ENCODE results near the gene LAMA1.

Gene LAMA1

GRCh38 chr18:7025194-7025593 is 92.4 kb downstream of the LAMA1 start:
- H3K9ac ChIP-seq (ENCODE audit: low read depth, low read length, poor library complexity), result no peak overlapping the region
- no peak overlapping the region for H4K91ac ChIP-seq (ENCODE audit: low read depth, low read length, poor library complexity)
- no peak overlapping the region for H3K27ac ChIP-seq (replicated peaks; ENCODE audit: low read length)
- no CpG with 5 or more reads among the region's 6 CpGs for WGBS, 2 donors (ENCODE audit: extremely low coverage in 2 of 2, insufficient read length in 2 of 2, insufficient replicate concordance in 1 of 2)
- no peak overlapping the region for H3K4me2 ChIP-seq (ENCODE audit: insufficient read depth, low read length, poor library complexity, severe bottlenecking)
- no peak overlapping the region for H3K4ac ChIP-seq (ENCODE audit: low read length)
- no peak overlapping the region for H4K8ac ChIP-seq (ENCODE audit: low read depth, low read length)
- H3K4me3 ChIP-seq (ENCODE audit: low read length in 2 of 2), result peak overlapping the region in 1 of 2 donors; percentile 51
- no peak overlapping the region for H3K18ac ChIP-seq (ENCODE audit: low read length)
- H3K36me3 ChIP-seq (replicated peaks in 1 of 2; ENCODE audit: control insufficient read depth in 2 of 2, insufficient read depth in 2 of 2, low read length in 2 of 2), result peaks cover 43 to 96% of the 10 kb centered on the region in 2 donors
- no peaks in the 10 kb centered on the region for H3K79me1 ChIP-seq (ENCODE audit: low read depth, low read length)
- DNase-seq (ENCODE audit: low spot score), result no peak
- no peaks in the 10 kb centered on the region for H3K4me1 ChIP-seq (ENCODE audit: control insufficient read depth in 2 of 2, insufficient read depth in 1 of 2, low read depth in 1 of 2, low read length in 2 of 2)
- H2BK120ac ChIP-seq (ENCODE audit: low read depth, low read length), result no peak overlapping the region
- no peak overlapping the region for H2BK5ac ChIP-seq (ENCODE audit: low read length)
- H3K9me3 ChIP-seq (replicated peaks in 1 of 2; ENCODE audit: control insufficient read depth in 2 of 2, insufficient read depth in 1 of 2, low read depth in 1 of 2, low read length in 2 of 2), result peaks cover 0 to 2% of the 10 kb centered on the region in 2 donors
- no peak overlapping the region for H2AK5ac ChIP-seq (ENCODE audit: low read depth, low read length)
- no peak overlapping the region for H2AFZ ChIP-seq (ENCODE audit: low read length)
- H2BK15ac ChIP-seq (ENCODE audit: low read length), result no peak overlapping the region
- H3K23ac ChIP-seq (ENCODE audit: low read depth, low read length, poor library complexity), result peak overlapping the region; percentile 6
- no peaks in the 10 kb centered on the region for H3K27me3 ChIP-seq (ENCODE audit: control insufficient read depth in 3 of 3, insufficient read depth in 3 of 3, low read depth in 1 of 3, low read length in 3 of 3)
- H3K14ac ChIP-seq (ENCODE audit: low read length), result no peak overlapping the region
- no peak overlapping the region for H2BK12ac ChIP-seq (ENCODE audit: low read length)

DNA sequence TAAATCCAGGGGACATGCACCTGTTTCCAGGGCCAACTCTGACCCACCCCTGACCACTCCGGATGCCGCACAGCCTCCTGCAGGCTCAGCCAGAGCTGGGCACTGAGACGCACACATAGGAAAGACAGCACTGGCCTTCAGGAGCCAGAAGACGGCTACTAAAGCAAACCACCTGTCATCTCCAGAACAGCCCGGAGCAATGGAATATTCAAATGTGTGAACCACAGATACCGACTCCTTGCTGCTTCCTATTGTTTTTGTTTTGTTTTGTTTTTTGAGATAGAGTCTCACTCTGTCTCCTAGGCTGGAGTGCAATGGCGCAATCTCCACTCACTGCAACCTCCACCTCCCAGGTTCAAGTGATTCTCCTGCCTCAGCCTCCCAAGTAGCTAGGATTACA is 94.0 kb downstream of the LAMA1 start:
- DNase-seq (ENCODE audit: low spot score), result no peak
- H3K18ac ChIP-seq (ENCODE audit: low read length), result no peak overlapping the region
- peaks cover 47 to 93% of the 10 kb centered on the region in 2 donors for H3K36me3 ChIP-seq (replicated peaks in 1 of 2; ENCODE audit: control insufficient read depth in 2 of 2, insufficient read depth in 2 of 2, low read length in 2 of 2)
- H2BK5ac ChIP-seq (ENCODE audit: low read length), result no peak overlapping the region
- no CpG with 5 or more reads among the region's 7 CpGs for WGBS, 2 donors (ENCODE audit: extremely low coverage in 2 of 2, insufficient read length in 2 of 2, insufficient replicate concordance in 1 of 2)
- no peak overlapping the region for H3K9ac ChIP-seq (ENCODE audit: low read depth, low read length, poor library complexity)
- H3K9me3 ChIP-seq (replicated peaks in 1 of 2; ENCODE audit: control insufficient read depth in 2 of 2, insufficient read depth in 1 of 2, low read depth in 1 of 2, low read length in 2 of 2), result peaks cover 0 to 2% of the 10 kb centered on the region in 2 donors
- H2BK15ac ChIP-seq (ENCODE audit: low read length), result no peak overlapping the region
- no peak overlapping the region for H4K8ac ChIP-seq (ENCODE audit: low read depth, low read length)
- no peak overlapping the region for H3K14ac ChIP-seq (ENCODE audit: low read length)
- H3K27me3 ChIP-seq (ENCODE audit: control insufficient read depth in 3 of 3, insufficient read depth in 3 of 3, low read depth in 1 of 3, low read length in 3 of 3), result no peaks in the 10 kb centered on the region
- no peak overlapping the region for H2BK120ac ChIP-seq (ENCODE audit: low read depth, low read length)
- H3K4me2 ChIP-seq (ENCODE audit: insufficient read depth, low read length, poor library complexity, severe bottlenecking), result no peak overlapping the region
- H3K4ac ChIP-seq (ENCODE audit: low read length), result no peak overlapping the region
- no peaks in the 10 kb centered on the region for H3K4me1 ChIP-seq (ENCODE audit: control insufficient read depth in 2 of 2, insufficient read depth in 1 of 2, low read depth in 1 of 2, low read length in 2 of 2)
- no peak overlapping the region for H3K23ac ChIP-seq (ENCODE audit: low read depth, low read length, poor library complexity)
- no peak overlapping the region for H2AK5ac ChIP-seq (ENCODE audit: low read depth, low read length)
- no peak overlapping the region for H2AFZ ChIP-seq (ENCODE audit: low read length)
- H3K27ac ChIP-seq (replicated peaks; ENCODE audit: low read length), result no peak overlapping the region
- no peak overlapping the region for H3K4me3 ChIP-seq (ENCODE audit: low read length in 2 of 2)
- H2BK12ac ChIP-seq (ENCODE audit: low read length), result no peak overlapping the region
- H3K79me1 ChIP-seq (ENCODE audit: low read depth, low read length), result no peaks in the 10 kb centered on the region
- H4K91ac ChIP-seq (ENCODE audit: low read depth, low read length, poor library complexity), result no peak overlapping the region

GRCh38 chr18:7023063-7023580 is 94.5 kb downstream of the LAMA1 start:
- no peak overlapping the region for H2AK5ac ChIP-seq (ENCODE audit: low read depth, low read length)
- WGBS, 2 donors (ENCODE audit: extremely low coverage in 2 of 2, insufficient read length in 2 of 2, insufficient replicate concordance in 1 of 2), result no CpG with 5 or more reads among the region's 19 CpGs
- H3K4ac ChIP-seq (ENCODE audit: low read length), result peak overlapping the region; percentile 71
- no peaks in the 10 kb centered on the region for H3K79me1 ChIP-seq (ENCODE audit: low read depth, low read length)
- H3K4me1 ChIP-seq (ENCODE audit: control insufficient read depth in 2 of 2, insufficient read depth in 1 of 2, low read depth in 1 of 2, low read length in 2 of 2), result no peaks in the 10 kb centered on the region
- H2BK120ac ChIP-seq (ENCODE audit: low read depth, low read length), result no peak overlapping the region
- H3K23ac ChIP-seq (ENCODE audit: low read depth, low read length, poor library complexity), result no peak overlapping the region
- H3K14ac ChIP-seq (ENCODE audit: low read length), result no peak overlapping the region
- H3K4me2 ChIP-seq (ENCODE audit: insufficient read depth, low read length, poor library complexity, severe bottlenecking), result no peak overlapping the region
- H3K4me3 ChIP-seq (ENCODE audit: low read length in 2 of 2), result no peak overlapping the region
- no peak overlapping the region for H4K91ac ChIP-seq (ENCODE audit: low read depth, low read length, poor library complexity)
- H3K27ac ChIP-seq (replicated peaks; ENCODE audit: low read length), result no peak overlapping the region
- H3K9me3 ChIP-seq (replicated peaks in 1 of 2; ENCODE audit: control insufficient read depth in 2 of 2, insufficient read depth in 1 of 2, low read depth in 1 of 2, low read length in 2 of 2), result peaks cover 0 to 2% of the 10 kb centered on the region in 2 donors
- H2BK12ac ChIP-seq (ENCODE audit: low read length), result no peak overlapping the region
- H3K27me3 ChIP-seq (ENCODE audit: control insufficient read depth in 3 of 3, insufficient read depth in 3 of 3, low read depth in 1 of 3, low read length in 3 of 3), result no peaks in the 10 kb centered on the region
- no peak overlapping the region for H4K8ac ChIP-seq (ENCODE audit: low read depth, low read length)
- H3K18ac ChIP-seq (ENCODE audit: low read length), result no peak overlapping the region
- DNase-seq (ENCODE audit: low spot score), result no peak
- H3K9ac ChIP-seq (ENCODE audit: low read depth, low read length, poor library complexity), result no peak overlapping the region
- no peak overlapping the region for H2AFZ ChIP-seq (ENCODE audit: low read length)
- peaks cover 47 to 90% of the 10 kb centered on the region in 2 donors for H3K36me3 ChIP-seq (replicated peaks in 1 of 2; ENCODE audit: control insufficient read depth in 2 of 2, insufficient read depth in 2 of 2, low read length in 2 of 2)
- no peak overlapping the region for H2BK5ac ChIP-seq (ENCODE audit: low read length)
- H2BK15ac ChIP-seq (ENCODE audit: low read length), result no peak overlapping the region

DNA sequence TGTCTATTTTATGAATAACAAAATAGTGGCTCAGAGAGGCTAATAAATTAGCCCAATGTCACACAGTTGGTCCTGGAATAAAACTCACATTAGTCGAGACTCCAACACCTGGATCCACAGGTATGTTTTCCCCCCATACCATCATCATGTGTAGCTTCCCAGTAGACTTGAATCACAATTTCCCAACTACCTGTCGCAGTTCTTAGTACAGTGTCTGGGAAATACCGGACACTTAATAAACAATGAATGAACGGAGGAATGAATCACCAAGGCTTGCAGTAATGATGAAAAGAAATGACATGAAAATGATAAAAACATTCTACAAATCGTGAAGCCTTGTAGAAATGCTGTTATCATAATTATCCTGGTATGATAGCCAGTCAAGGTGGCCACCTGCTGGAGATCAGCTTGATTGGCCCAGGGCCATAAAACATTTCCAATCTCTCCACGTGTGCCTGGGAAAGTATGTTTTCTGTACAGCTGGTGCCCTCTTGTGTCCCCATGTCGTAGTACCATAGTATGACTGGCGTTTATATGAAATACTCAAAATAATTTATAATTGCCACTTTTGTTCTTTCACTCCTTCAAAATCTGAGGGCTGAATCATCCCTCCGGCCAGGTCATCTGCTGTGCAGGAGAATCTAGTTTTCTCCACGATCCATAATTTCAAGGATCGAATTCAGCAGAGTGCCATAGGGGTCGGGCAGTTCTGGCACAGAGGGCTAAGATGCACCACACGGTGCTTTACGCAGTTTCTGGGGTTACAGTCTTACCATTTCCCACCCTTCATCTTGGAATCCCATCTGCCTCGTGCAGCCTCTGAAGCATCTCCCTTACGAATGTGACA is 95.4 kb downstream of the LAMA1 start:
- Histone ChIP-seq H3K4ac (ENCODE audit: low read length) (no peak overlapping the region), H3K14ac (ENCODE audit: low read length) (no peak overlapping the region), H3K36me3 (replicated peaks in 1 of 2; ENCODE audit: control insufficient read depth in 2 of 2, insufficient read depth in 2 of 2, low read length in 2 of 2) (peaks cover 47 to 89% of the 10 kb centered on the region in 2 donors), H4K91ac (ENCODE audit: low read depth, low read length, poor library complexity) (no peak overlapping the region), H3K27ac (replicated peaks; ENCODE audit: low read length) (no peak overlapping the region), H2AFZ (ENCODE audit: low read length) (no peak overlapping the region), H3K27me3 (ENCODE audit: control insufficient read depth in 3 of 3, insufficient read depth in 3 of 3, low read depth in 1 of 3, low read length in 3 of 3) (no peaks in the 10 kb centered on the region), H2BK15ac (ENCODE audit: low read length) (no peak overlapping the region), H3K18ac (ENCODE audit: low read length) (no peak overlapping the region), H3K23ac (ENCODE audit: low read depth, low read length, poor library complexity) (no peak overlapping the region), H3K9me3 (replicated peaks in 1 of 2; ENCODE audit: control insufficient read depth in 2 of 2, insufficient read depth in 1 of 2, low read depth in 1 of 2, low read length in 2 of 2) (peaks cover 0 to 2% of the 10 kb centered on the region in 2 donors), H2AK5ac (ENCODE audit: low read depth, low read length) (no peak overlapping the region), H3K4me1 (ENCODE audit: control insufficient read depth in 2 of 2, insufficient read depth in 1 of 2, low read depth in 1 of 2, low read length in 2 of 2) (no peaks in the 10 kb centered on the region), H2BK120ac (ENCODE audit: low read depth, low read length) (no peak overlapping the region), H3K4me3 (ENCODE audit: low read length in 2 of 2) (no peak overlapping the region), H2BK12ac (ENCODE audit: low read length) (no peak overlapping the region), H3K79me1 (ENCODE audit: low read depth, low read length) (no peaks in the 10 kb centered on the region), H2BK5ac (ENCODE audit: low read length) (no peak overlapping the region), H3K4me2 (ENCODE audit: insufficient read depth, low read length, poor library complexity, severe bottlenecking) (no peak overlapping the region), H4K8ac (ENCODE audit: low read depth, low read length) (no peak overlapping the region), H3K9ac (ENCODE audit: low read depth, low read length, poor library complexity) (no peak overlapping the region)
- no peak for DNase-seq (ENCODE audit: low spot score)
- no CpG with 5 or more reads among the region's 16 CpGs for WGBS, 2 donors (ENCODE audit: extremely low coverage in 2 of 2, insufficient read length in 2 of 2, insufficient replicate concordance in 1 of 2)
